ENCODE data around the gene C2CD4D. TPM values are rescaled to one million over a fixed set of nuclear protein-coding genes. Genes with fewer than 3 reads are reported as not detected.

The C2CD4D gene
- total and polyA plus RNA-seq, 2 donors (not counting 1 experiment from before 2014, with no cell fraction given): 0.07 TPM; not detected in 1

GRCh38 chr1:151833172-151833900, 6.3 kb downstream of the C2CD4D start:
- Histone ChIP-seq H2AFZ (ENCODE audit: insufficient read depth, low read depth, low read length, poor library complexity, severe bottlenecking) (no peak overlapping the region), H4K20me1 (ENCODE audit: control insufficient read depth, insufficient read depth, low read length, poor library complexity, severe bottlenecking) (no peaks in the 10 kb centered on the region), H3K79me2 (ENCODE audit: control insufficient read depth, insufficient read depth, low read length) (no peaks in the 10 kb centered on the region), H3K4me1 (ENCODE audit: control insufficient read depth in 2 of 2, insufficient read depth in 2 of 2, low read length in 2 of 2) (peaks cover 17 to 21% of the 10 kb centered on the region in 2 donors), H3K36me3 (replicated peaks in 1 of 2; ENCODE audit: control extremely low read depth in 1 of 2, control insufficient read depth in 1 of 2, extremely low read depth in 1 of 2, insufficient read depth in 2 of 2, low read length in 1 of 2) (no peaks in the 10 kb centered on the region), H3K4me3 (ENCODE audit: control extremely low read depth in 1 of 5, extremely low read depth in 1 of 5, insufficient read depth in 1 of 5, low read depth in 2 of 5, low read length in 4 of 5) (no peak overlapping the region), H3K9ac (ENCODE audit: low read length) (no peak overlapping the region), H3K27me3 (replicated peaks in 1 of 4; ENCODE audit: control extremely low read depth in 1 of 4, control insufficient read depth in 3 of 4, insufficient read depth in 4 of 4, low read length in 3 of 4) (peaks cover 0 to 16% (median 3%) of the 10 kb centered on the region in 4 experiments), H3K4me2 (replicated peaks; ENCODE audit: low read depth, low read length, poor library complexity, severe bottlenecking) (no peak overlapping the region), H3K27ac (ENCODE audit: low read length in 2 of 2) (no peak overlapping the region), H3K9me3 (ENCODE audit: control extremely low read depth in 1 of 3, control insufficient read depth in 2 of 3, insufficient read depth in 1 of 3, low read length in 2 of 3) (no peaks in the 10 kb centered on the region)
- intact Hi-C loops (cut with micrococcal nuclease): loop anchor here (10.0 kb wide), 1 partner anchor 109 kb away; the partner anchor contains the start of gene RIIAD1
- ChIA-PET POLR2A (no interaction called here), CTCF (interaction anchor here (1.6 kb wide), 1 partner anchor 43 kb away, joined by 3 read pairs; the partner anchor contains the start of gene TDRKH)
- Mint-ChIP-seq H3K27ac (no peak overlapping the region), H3K27me3 (peaks cover 21% of the 10 kb centered on the region), H3K4me1 (peaks cover 22% of the 10 kb centered on the region), H3K9me3 (ENCODE audit: insufficient read depth) (no peaks in the 10 kb centered on the region), H3K4me3 (no peak overlapping the region)
- WGBS (ENCODE audit: insufficient coverage): 97% methylated on average over 4 of the region's 8 CpGs
- no peak for DNase-seq
- ATAC-seq (ENCODE audit: low read depth): no peak
- TF ChIP-seq CTCF (IDR thresholded peaks at IDR 0.05) (no peak), EZH2 (IDR thresholded peaks at IDR 0.05; ENCODE audit: borderline replicate concordance, insufficient read depth, low read depth, low read length, poor library complexity, severe bottlenecking) (no peak)
